Caco-2 (cell line): ENCODE data around the gene VIT. TPM values are rescaled to one million over a fixed set of nuclear protein-coding genes. Genes with fewer than 3 reads are reported as not detected.

Experiments
- BruUV-seq: library from RNA; stranded (reverse); fragments of 400-500 nt; replicated peaks from 2 replicates; lab custom pipeline; 2021; lab: Mats Ljungman, UMichigan
- CTCF ChIA-PET: fragments of 300-600 bp; sonication (Branson Sonifier 250); formaldehyde crosslinking; loops from one replicate; lab custom pipeline; 2022; ENCODE audit warnings: antibody characterized with exemption; lab: Charles Lee
- POLR2A ChIA-PET: fragments of 300-600 bp; sonication (Branson Sonifier 250); formaldehyde crosslinking; loops from one replicate; lab custom pipeline; 2022; ENCODE audit warnings: antibody characterized with exemption; lab: Charles Lee
- DNase-seq, 2 experiments: peaks; one replicate each; pipeline versions ENCODE4 v3.0.0 to v3.0.0-alpha.2; 2020 to 2022
- H3K27me3 ChIP-seq: replicated peaks from 2 replicates; pipeline ENCODE4 v1.6.0; 2011; ENCODE audit warnings: low read length; ENCODE audit not compliant: control insufficient read depth, insufficient read depth
- H3K36me3 ChIP-seq: 2 replicates; pipeline ENCODE4 v1.5.1; 2011; ENCODE audit warnings: low read length; ENCODE audit not compliant: control insufficient read depth, insufficient read depth
- H3K4me1 ChIP-seq: fragments of 250-450 bp; sonication (Bioruptor Pico); 2 replicates; pipeline ENCODE4 v1.5.1; 2020; ENCODE audit warnings: mild to moderate bottlenecking
- H3K4me3 ChIP-seq: 2 replicates; pipeline ENCODE4 v1.5.1; 2011; ENCODE audit warnings: low read depth, mild to moderate bottlenecking, control low read depth, low read length
- H3K9me3 ChIP-seq: fragments of 250-450 bp; sonication (Bioruptor Pico); 2 replicates; pipeline ENCODE4 v1.5.1; 2020; ENCODE audit warnings: mild to moderate bottlenecking, moderate library complexity
- H3K27ac Mint-ChIP-seq: one replicate; pipeline ENCODE4 v1.8.0; 2022; ENCODE audit warnings: mixed read lengths; ENCODE audit not compliant: unreplicated experiment
- H3K27me3 Mint-ChIP-seq: one replicate; pipeline ENCODE4 v1.8.0; 2022; ENCODE audit warnings: mixed read lengths; ENCODE audit not compliant: insufficient read depth, unreplicated experiment
- H3K36me3 Mint-ChIP-seq: one replicate; pipeline ENCODE4 v1.8.0; 2022; ENCODE audit warnings: mild to moderate bottlenecking, mixed read lengths; ENCODE audit not compliant: insufficient read depth, unreplicated experiment
- H3K4me1 Mint-ChIP-seq: one replicate; pipeline ENCODE4 v1.8.0; 2022; ENCODE audit warnings: low read depth, mixed read lengths; ENCODE audit not compliant: unreplicated experiment
- H3K4me3 Mint-ChIP-seq: one replicate; pipeline ENCODE4 v1.8.0; 2022; ENCODE audit warnings: mild to moderate bottlenecking, moderate library complexity, mixed read lengths; ENCODE audit not compliant: unreplicated experiment
- H3K9me3 Mint-ChIP-seq: one replicate; pipeline ENCODE4 v1.8.0; 2022; ENCODE audit warnings: mixed read lengths; ENCODE audit not compliant: unreplicated experiment
- CTCF ChIP-seq, 2 experiments: fragments of 200-600 bp in 1 of 2; IDR thresholded peaks; 1 replicate in 1 of 2; 2 replicates in 1 of 2; pipeline versions ENCODE4 v1.5.1 to v1.8.0; 2011 to 2022; ENCODE audit warnings: antibody characterized with exemption in 1 of 2, control low read depth in 1 of 2, inconsistent platforms in 1 of 2, low read depth in 1 of 2, low read length in 1 of 2, mild to moderate bottlenecking in 1 of 2, moderate library complexity in 1 of 2; ENCODE audit not compliant: insufficient read depth in 1 of 2, severe bottlenecking in 1 of 2, unreplicated experiment in 1 of 2
- intact Hi-C: fragments of 100-400 bp; cut with micrococcal nuclease; formaldehyde crosslinking; loops from one replicate; pipeline ENCODE4 v1.10.0; 2022; ENCODE audit not compliant: unreplicated experiment
- total RNA-seq: library from RNA; stranded (reverse); gene quantifications from 2 replicates; pipeline ENCODE4 v1.2.3, GENCODE V29; 2022

VIT gene
- total RNA-seq, 1 experiment from 2014 or later, result 1.2 TPM

- CTCF ChIA-PET, result no interaction called here
- Mint-ChIP-seq H3K27ac (no peak overlapping the region), H3K9me3 (peaks cover 10% of the 10 kb centered on the region), H3K36me3 (no peaks in the 10 kb centered on the region), H3K4me3 (no peak overlapping the region), H3K4me1 (no peaks in the 10 kb centered on the region), H3K27me3 (peaks cover 2% of the 10 kb centered on the region)
- BruUV-seq, result no TSS peak
- H3K9me3 ChIP-seq, result peaks cover 8% of the 10 kb centered on the region; the same call in 1 of the 2 replicates
- intact Hi-C loops, result no loop called here
- 0 out of 2 replicates have a peak, but pooled peaks cover 4% of the 10 kb centered on the region for H3K4me1 ChIP-seq
- no peak overlapping the region for H3K4me3 ChIP-seq
- POLR2A ChIA-PET, result no interaction called here
- H3K36me3 ChIP-seq, result no peaks in the 10 kb centered on the region
- H3K27me3 ChIP-seq, result no peaks in the 10 kb centered on the region
- TF ChIP-seq CTCF (IDR thresholded peaks at IDR 0.05; ENCODE audit: insufficient read depth in 1 of 2, low read depth in 1 of 2, low read length in 1 of 2, severe bottlenecking in 1 of 2, unreplicated experiment in 1 of 2), result no peak
- DNase-seq, result no peak
Observed at GRCh38 chr2:36732673-36733036, 36.1 kb downstream of the VIT start.

GRCh38 chr2:36733215-36733614, 36.7 kb downstream of the VIT start:
- no peak overlapping the region for H3K4me3 Mint-ChIP-seq
- no TSS peak for BruUV-seq
- no peak for DNase-seq
- Histone ChIP-seq H3K27me3 (no peaks in the 10 kb centered on the region), H3K36me3 (no peaks in the 10 kb centered on the region), H3K4me1 (0 out of 2 replicates have a peak, but pooled peaks cover 4% of the 10 kb centered on the region), H3K4me3 (no peak overlapping the region), H3K9me3 (peaks cover 8% of the 10 kb centered on the region; the same call in 1 of the 2 replicates)
- H3K9me3 Mint-ChIP-seq, result peaks cover 10% of the 10 kb centered on the region
- H3K36me3 Mint-ChIP-seq, result no peaks in the 10 kb centered on the region
- H3K27ac Mint-ChIP-seq, result no peak overlapping the region
- intact Hi-C loops, result no loop called here
- ChIA-PET POLR2A (no interaction called here), CTCF (no interaction called here)
- TF ChIP-seq CTCF (IDR thresholded peaks at IDR 0.05; ENCODE audit: insufficient read depth in 1 of 2, low read depth in 1 of 2, low read length in 1 of 2, severe bottlenecking in 1 of 2, unreplicated experiment in 1 of 2), result no peak
- peaks cover 2% of the 10 kb centered on the region for H3K27me3 Mint-ChIP-seq
- no peaks in the 10 kb centered on the region for H3K4me1 Mint-ChIP-seq

GRCh38 chr2:36734304-36734703, 37.8 kb downstream of the VIT start:
- H3K27me3 ChIP-seq, result no peaks in the 10 kb centered on the region
- no peak for DNase-seq
- no peak overlapping the region for H3K4me3 Mint-ChIP-seq
- BruUV-seq, result no TSS peak
- H3K9me3 ChIP-seq, result peaks cover 8% of the 10 kb centered on the region; the same call in 1 of the 2 replicates
- no peak overlapping the region for H3K4me3 ChIP-seq
- H3K4me1 Mint-ChIP-seq, result no peaks in the 10 kb centered on the region
- peaks cover 10% of the 10 kb centered on the region for H3K9me3 Mint-ChIP-seq
- TF ChIP-seq CTCF (IDR thresholded peaks at IDR 0.05; ENCODE audit: insufficient read depth in 1 of 2, low read depth in 1 of 2, low read length in 1 of 2, severe bottlenecking in 1 of 2, unreplicated experiment in 1 of 2), result no peak
- H3K27me3 Mint-ChIP-seq, result peaks cover 2% of the 10 kb centered on the region
- intact Hi-C loops, result no loop called here
- H3K27ac Mint-ChIP-seq, result no peak overlapping the region
- 0 out of 2 replicates have a peak, but pooled peaks cover 4% of the 10 kb centered on the region for H3K4me1 ChIP-seq
- ChIA-PET CTCF (no interaction called here), POLR2A (no interaction called here)
- H3K36me3 Mint-ChIP-seq, result no peaks in the 10 kb centered on the region
- no peaks in the 10 kb centered on the region for H3K36me3 ChIP-seq
